Esophagus muscularis mucosa (tissue), 4 donors: ENCODE data around the gene GRM4. TPM values are rescaled to one million over a fixed set of nuclear protein-coding genes. Genes with fewer than 3 reads are reported as not detected.

Experiments used
- DNase-seq: peaks from one replicate; pipeline ENCODE4 v3.0.0-alpha.2; 2017; ENCODE audit errors: extremely low spot score
- H3K27ac ChIP-seq, 4 donors: fragments of 200-600 bp; sonication (generic); replicated peaks in 1 of 4; 1 replicate in 3 of 4; 2 replicates in 1 of 4; pipeline ENCODE4 v1.5.1; 2016 to 2019; ENCODE audit warnings: mild to moderate bottlenecking in 1 of 4
- H3K27me3 ChIP-seq, 4 donors: fragments of 200-600 bp; sonication (generic); one replicate each; pipeline versions ENCODE4 v1.5.1 to v1.6.0; 2016 to 2019
- H3K36me3 ChIP-seq, 4 donors: fragments of 200-600 bp; sonication (generic); one replicate each; pipeline ENCODE4 v1.5.1; 2016 to 2019
- H3K4me1 ChIP-seq, 4 donors: fragments of 200-600 bp; sonication (generic); one replicate each; pipeline ENCODE4 v1.5.1; 2016 to 2019
- H3K4me3 ChIP-seq, 4 donors: fragments of 200-600 bp; sonication (generic); 1 replicate in 2 of 4; 2 replicates in 2 of 4; pipeline ENCODE4 v1.5.1; 2016 to 2019; ENCODE audit warnings: mild to moderate bottlenecking in 4 of 4, moderate library complexity in 1 of 4
- H3K9me3 ChIP-seq, 4 donors: fragments of 200-600 bp; sonication (generic); 1 replicate in 3 of 4; 2 replicates in 1 of 4; pipeline ENCODE4 v1.5.1; 2016 to 2019
- EP300 ChIP-seq: sonication (generic); formaldehyde crosslinking; IDR thresholded peaks from one replicate; pipeline ENCODE4 v1.6.1; 2017; ENCODE audit warnings: antibody characterized with exemption
- POLR2A ChIP-seq: fragments of 450-650 bp; IDR thresholded peaks from one replicate; pipeline ENCODE4 v1.6.1; 2017; ENCODE audit warnings: antibody characterized with exemption, moderate library complexity, mild to moderate bottlenecking, low read depth
- POLR2AphosphoS5 ChIP-seq, 2 donors: sonication (generic); formaldehyde crosslinking; IDR thresholded peaks; one replicate each; pipeline ENCODE4 v1.6.1; 2017; ENCODE audit warnings: antibody characterized with exemption in 2 of 2
- WGBS: methylation state at CpG from one replicate; pipeline ENCODE4 v1.1.5; 2018; 5-methylcytosine and 5-hydroxymethylcytosine counted together
- intact Hi-C: fragments of 100-400 bp; cut with DNase I; formaldehyde crosslinking; loops from one replicate; pipeline ENCODE4 v1.15.1; 2023
- total RNA-seq, 4 donors: library from RNA; depleted of rRNA; stranded (reverse); fragments of >200 nt; gene quantifications; one replicate each; pipeline versions ENCODE4 v1.1.0 to v1.2.1, GENCODE V29; 2016
- TF ChIP-seq, protein P1 (sequence below), 3 experiments: fragments of 200-600 bp in 2 of 3; fragments of 450-650 bp in 1 of 3; sonication (generic) in 2 of 3; IDR thresholded peaks; one replicate each; pipeline ENCODE4 v1.5.1; 2017 to 2019; ENCODE audit warnings: antibody characterized with exemption in 3 of 3, mild to moderate bottlenecking in 2 of 3, moderate library complexity in 1 of 3

GRM4 gene
- total RNA-seq, 4 donors from 2014 or later, result not detected

DNA sequence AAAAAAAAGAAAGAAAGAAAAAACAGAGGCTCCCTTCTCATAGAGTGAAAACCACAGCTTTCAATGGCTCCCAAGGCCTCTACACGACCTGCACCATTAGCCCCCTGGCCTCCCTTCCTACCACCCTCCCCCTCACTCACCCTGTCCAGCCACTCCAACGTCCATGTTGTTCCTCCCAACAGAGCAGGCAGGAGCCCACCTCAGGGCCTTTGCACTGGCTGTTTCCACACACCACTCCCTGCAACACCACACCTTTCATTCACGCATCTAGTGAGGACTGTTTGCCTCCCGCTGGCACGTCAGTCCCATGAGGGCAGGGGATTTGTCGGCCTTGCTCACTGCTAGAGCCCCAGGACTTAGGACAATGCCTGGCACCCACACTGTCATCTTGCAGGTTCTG, 39.5 kb downstream of the GRM4 start:
- DNase-seq, result no peak
- H3K4me3 ChIP-seq, result no peak overlapping the region
- no peaks in the 10 kb centered on the region for H3K4me1 ChIP-seq
- intact Hi-C loops, result no loop called here
- H3K27ac ChIP-seq, result no peak overlapping the region
- no peak for TF ChIP-seq POLR2A
- TF ChIP-seq EP300, result no peak
- no peak for TF ChIP-seq POLR2AphosphoS5 (IDR thresholded peaks at IDR 0.05)
- TF ChIP-seq, protein P1, sequence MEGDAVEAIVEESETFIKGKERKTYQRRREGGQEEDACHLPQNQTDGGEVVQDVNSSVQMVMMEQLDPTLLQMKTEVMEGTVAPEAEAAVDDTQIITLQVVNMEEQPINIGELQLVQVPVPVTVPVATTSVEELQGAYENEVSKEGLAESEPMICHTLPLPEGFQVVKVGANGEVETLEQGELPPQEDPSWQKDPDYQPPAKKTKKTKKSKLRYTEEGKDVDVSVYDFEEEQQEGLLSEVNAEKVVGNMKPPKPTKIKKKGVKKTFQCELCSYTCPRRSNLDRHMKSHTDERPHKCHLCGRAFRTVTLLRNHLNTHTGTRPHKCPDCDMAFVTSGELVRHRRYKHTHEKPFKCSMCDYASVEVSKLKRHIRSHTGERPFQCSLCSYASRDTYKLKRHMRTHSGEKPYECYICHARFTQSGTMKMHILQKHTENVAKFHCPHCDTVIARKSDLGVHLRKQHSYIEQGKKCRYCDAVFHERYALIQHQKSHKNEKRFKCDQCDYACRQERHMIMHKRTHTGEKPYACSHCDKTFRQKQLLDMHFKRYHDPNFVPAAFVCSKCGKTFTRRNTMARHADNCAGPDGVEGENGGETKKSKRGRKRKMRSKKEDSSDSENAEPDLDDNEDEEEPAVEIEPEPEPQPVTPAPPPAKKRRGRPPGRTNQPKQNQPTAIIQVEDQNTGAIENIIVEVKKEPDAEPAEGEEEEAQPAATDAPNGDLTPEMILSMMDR (IDR thresholded peaks at IDR 0.05), result no peak
- H3K9me3 ChIP-seq, result no peaks in the 10 kb centered on the region
- H3K36me3 ChIP-seq, result no peaks in the 10 kb centered on the region
- peaks cover 0 to 72% (median 0%) of the 10 kb centered on the region in 4 donors for H3K27me3 ChIP-seq
- 82% methylated on average over 6 of the region's 6 CpGs for WGBS

DNA sequence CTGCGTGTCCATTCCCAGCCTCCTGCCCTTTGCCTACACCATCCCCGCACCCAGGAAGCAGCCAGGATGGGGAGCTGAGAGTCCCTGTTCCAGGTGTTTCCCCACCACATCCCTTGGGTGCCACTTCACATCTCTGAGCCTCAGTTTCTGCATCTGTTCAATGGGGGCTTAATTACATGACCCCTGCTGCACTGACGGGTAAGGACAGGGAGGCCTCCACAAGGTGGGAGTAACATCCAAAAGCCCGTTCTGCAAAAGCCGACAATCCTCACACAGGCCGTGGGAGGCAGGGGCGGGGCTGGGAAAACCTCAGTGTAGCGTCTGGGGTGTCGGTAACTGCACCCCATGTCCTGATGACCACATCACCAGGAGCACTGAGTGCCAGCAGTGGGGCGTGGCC, 41.3 kb downstream of the GRM4 start:
- intact Hi-C loops, result no loop called here
- Histone ChIP-seq H3K27me3 (peaks cover 0 to 65% (median 0%) of the 10 kb centered on the region in 4 donors), H3K4me3 (no peak overlapping the region), H3K36me3 (no peaks in the 10 kb centered on the region), H3K9me3 (no peaks in the 10 kb centered on the region), H3K27ac (no peak overlapping the region), H3K4me1 (no peaks in the 10 kb centered on the region)
- 80% methylated on average over 10 of the region's 10 CpGs for WGBS
- DNase-seq, result no peak
- no peak for TF ChIP-seq EP300
- TF ChIP-seq, protein P1 (IDR thresholded peaks at IDR 0.05), result no peak
- TF ChIP-seq POLR2A, result no peak
- TF ChIP-seq POLR2AphosphoS5 (IDR thresholded peaks at IDR 0.05), result no peak

DNA sequence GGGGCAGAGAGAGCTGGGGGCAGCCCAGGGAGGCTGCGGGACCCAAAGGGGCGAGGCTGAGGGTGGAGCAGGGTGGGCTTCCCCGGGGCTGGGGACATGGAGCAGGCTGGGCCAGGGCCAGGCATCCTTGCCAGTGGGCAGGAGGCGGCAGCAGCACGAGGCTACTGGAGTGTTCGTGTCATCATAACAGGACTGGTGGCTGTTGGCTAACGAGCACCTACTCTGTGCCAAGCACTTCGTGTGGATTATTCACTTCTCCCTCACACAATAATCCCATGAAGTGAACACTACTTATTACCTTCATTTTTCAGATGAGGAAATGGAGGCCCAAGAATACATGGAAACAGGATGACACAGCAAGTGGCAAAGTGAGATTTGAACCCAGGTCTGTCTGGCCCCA, 41.7 kb downstream of the GRM4 start:
- H3K4me3 ChIP-seq, result no peak overlapping the region
- WGBS, result 69% methylated on average over 8 of the region's 8 CpGs
- no peak for DNase-seq
- H3K36me3 ChIP-seq, result no peaks in the 10 kb centered on the region
- no peaks in the 10 kb centered on the region for H3K9me3 ChIP-seq
- intact Hi-C loops, result no loop called here
- H3K27ac ChIP-seq, result no peak overlapping the region
- TF ChIP-seq, protein P1 (IDR thresholded peaks at IDR 0.05), result no peak
- TF ChIP-seq POLR2AphosphoS5 (IDR thresholded peaks at IDR 0.05), result no peak
- TF ChIP-seq POLR2A, result no peak
- no peak for TF ChIP-seq EP300
- H3K4me1 ChIP-seq, result no peaks in the 10 kb centered on the region
- H3K27me3 ChIP-seq, result peaks cover 0 to 60% (median 0%) of the 10 kb centered on the region in 4 donors

DNA sequence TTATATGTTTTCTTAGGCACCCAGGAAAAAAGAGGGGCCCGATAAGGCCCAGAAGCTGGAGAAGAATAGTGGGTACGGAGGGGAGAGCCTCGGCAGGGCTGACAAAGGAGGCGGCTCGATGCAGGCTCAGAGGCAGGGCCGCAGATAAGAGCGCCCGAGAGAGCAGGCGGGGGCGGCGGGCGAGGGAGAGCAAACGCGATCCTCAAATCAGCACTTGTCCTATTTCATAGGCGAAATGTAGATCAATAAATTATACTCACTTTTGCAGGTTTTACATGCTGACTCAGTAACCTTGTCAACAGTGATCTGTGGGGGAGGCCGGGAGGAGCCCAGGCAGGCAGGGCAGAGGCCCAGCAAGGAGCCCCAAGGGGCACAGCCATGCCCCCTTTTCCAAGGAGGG, 42.6 kb downstream of the GRM4 start:
- no peak overlapping the region for H3K27ac ChIP-seq
- 83% methylated on average over 15 of the region's 16 CpGs for WGBS
- intact Hi-C loops, result no loop called here

More for the DNA sequence above, 42.6 kb downstream of the GRM4 start:
- Histone ChIP-seq H3K36me3 (no peaks in the 10 kb centered on the region), H3K27me3 (peaks cover 0 to 60% (median 1%) of the 10 kb centered on the region in 4 donors), H3K9me3 (no peaks in the 10 kb centered on the region), H3K4me1 (no peaks in the 10 kb centered on the region), H3K4me3 (no peak overlapping the region)
- DNase-seq, result no peak
- TF ChIP-seq, protein P1 (IDR thresholded peaks at IDR 0.05), result no peak
- no peak for TF ChIP-seq EP300
- no peak for TF ChIP-seq POLR2AphosphoS5 (IDR thresholded peaks at IDR 0.05)
- no peak for TF ChIP-seq POLR2A
